ENCODE measurements around the gene PSMD4.

GRCh38 chr1:151292207-151293030, 37.9 kb downstream of the PSMD4 start:
- no peak for TF ChIP-seq CTCF (IDR thresholded peaks at IDR 0.05; ENCODE audit: insufficient read depth, low read length, poor library complexity, severe bottlenecking)
- TF ChIP-seq EZH2phosphoT487 (conservative IDR thresholded peaks at IDR 0.05; ENCODE audit: low read length), result no peak

Data from SU-DHL-6 (cell line).